ENCODE results near the gene RIPPLY3.

DNA sequence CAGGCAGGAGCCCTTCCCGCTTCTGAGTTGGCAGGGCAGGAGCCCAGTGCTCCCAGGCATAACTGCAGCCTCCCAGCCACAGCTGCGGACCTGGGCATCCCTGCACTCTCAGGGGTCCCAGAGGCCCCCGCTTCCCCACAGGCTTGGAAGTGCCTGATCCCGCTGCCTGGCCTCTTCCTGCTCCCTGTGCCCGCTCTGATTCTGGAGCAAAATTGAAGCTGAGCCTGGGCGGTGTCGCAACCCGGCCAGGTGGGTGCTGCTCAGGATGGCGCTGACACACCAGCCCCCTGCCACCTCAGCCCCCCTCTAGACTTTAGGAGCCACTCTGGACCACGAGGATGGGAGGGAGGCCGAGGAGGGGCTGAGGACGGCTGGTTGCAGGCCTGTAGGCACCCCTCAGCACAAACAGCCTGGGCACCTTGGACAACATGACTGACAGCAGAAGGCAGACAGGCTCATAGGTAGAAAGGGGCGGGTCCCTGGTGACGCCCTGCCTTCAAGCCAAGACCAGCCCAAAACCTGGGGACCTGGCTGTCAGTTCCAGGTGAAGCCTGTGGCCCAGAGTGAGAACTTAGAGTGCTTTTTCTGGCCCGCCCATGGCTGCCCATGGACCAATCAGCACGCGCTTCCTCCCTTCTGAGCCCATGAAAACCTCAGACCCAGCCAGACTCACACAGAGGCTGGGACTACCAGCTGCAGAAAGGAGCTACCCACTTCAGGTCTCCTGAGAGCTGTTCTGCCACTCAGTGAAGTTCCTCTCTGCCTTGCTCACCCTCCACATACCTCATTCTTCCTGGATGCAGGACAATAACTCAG lies 47.3 kb upstream of the RIPPLY3 start:
- TF ChIP-seq, protein P1, sequence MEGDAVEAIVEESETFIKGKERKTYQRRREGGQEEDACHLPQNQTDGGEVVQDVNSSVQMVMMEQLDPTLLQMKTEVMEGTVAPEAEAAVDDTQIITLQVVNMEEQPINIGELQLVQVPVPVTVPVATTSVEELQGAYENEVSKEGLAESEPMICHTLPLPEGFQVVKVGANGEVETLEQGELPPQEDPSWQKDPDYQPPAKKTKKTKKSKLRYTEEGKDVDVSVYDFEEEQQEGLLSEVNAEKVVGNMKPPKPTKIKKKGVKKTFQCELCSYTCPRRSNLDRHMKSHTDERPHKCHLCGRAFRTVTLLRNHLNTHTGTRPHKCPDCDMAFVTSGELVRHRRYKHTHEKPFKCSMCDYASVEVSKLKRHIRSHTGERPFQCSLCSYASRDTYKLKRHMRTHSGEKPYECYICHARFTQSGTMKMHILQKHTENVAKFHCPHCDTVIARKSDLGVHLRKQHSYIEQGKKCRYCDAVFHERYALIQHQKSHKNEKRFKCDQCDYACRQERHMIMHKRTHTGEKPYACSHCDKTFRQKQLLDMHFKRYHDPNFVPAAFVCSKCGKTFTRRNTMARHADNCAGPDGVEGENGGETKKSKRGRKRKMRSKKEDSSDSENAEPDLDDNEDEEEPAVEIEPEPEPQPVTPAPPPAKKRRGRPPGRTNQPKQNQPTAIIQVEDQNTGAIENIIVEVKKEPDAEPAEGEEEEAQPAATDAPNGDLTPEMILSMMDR (IDR thresholded peaks at IDR 0.05; ENCODE audit: extremely low read depth in 1 of 2, insufficient read depth in 1 of 2, low read depth in 1 of 2, low read length in 2 of 2) = no peak
- no peak for TF ChIP-seq POLR2A (IDR thresholded peaks at IDR 0.05; ENCODE audit: low read depth, low read length)
- TF ChIP-seq POLR2AphosphoS5 (IDR thresholded peaks at IDR 0.05; ENCODE audit: insufficient read depth, low read depth, low read length) = no peak
- no peak for TF ChIP-seq FOS (IDR thresholded peaks at IDR 0.05; ENCODE audit: borderline replicate concordance, insufficient read depth, low read length)
